ENCODE results near the gene TEAD1. TPM values are rescaled to one million over a fixed set of nuclear protein-coding genes. Genes with fewer than 3 reads are reported as not detected.

The TEAD1 gene
- polyA plus RNA-seq, 1 donor (not counting 4 experiments of a cell fraction or from before 2014, with no cell fraction given): 32.7 TPM

- FAIRE-seq (no peak), DNase-seq (ENCODE audit: low read depth, low spot score) (no peak)
- Histone ChIP-seq H3K27me3 (ENCODE audit: control insufficient read depth, extremely low read depth, insufficient read depth, low read length) (no peaks in the 10 kb centered on the region), H3K9me1 (ENCODE audit: control insufficient read depth, extremely low read depth, insufficient read depth, low read length) (no peaks in the 10 kb centered on the region), H3K9ac (ENCODE audit: control insufficient read depth, extremely low read depth, insufficient read depth, low read length) (no peak overlapping the region), H3K79me2 (ENCODE audit: control insufficient read depth, insufficient read depth, low read length) (no peaks in the 10 kb centered on the region), H3K36me3 (ENCODE audit: control insufficient read depth in 2 of 2, extremely low read depth in 1 of 2, insufficient read depth in 2 of 2, low read length in 2 of 2) (peaks cover 0 to 4% of the 10 kb centered on the region in 2 experiments), H2AFZ (ENCODE audit: control insufficient read depth, low read length) (no peak overlapping the region), H3K4me1 (ENCODE audit: control insufficient read depth, extremely low read depth, insufficient read depth, low read length) (peaks cover 5% of the 10 kb centered on the region), H3K27ac (ENCODE audit: control insufficient read depth, insufficient read depth, low read length) (no peak overlapping the region), H3K4me3 (ENCODE audit: control insufficient read depth in 2 of 3, extremely low read depth in 1 of 3, insufficient read depth in 2 of 3, low read depth in 1 of 3, low read length in 3 of 3) (no peak overlapping the region), H3K4me2 (ENCODE audit: control insufficient read depth, extremely low read depth, insufficient read depth, low read depth, low read length) (no peak overlapping the region), H3K9me3 (ENCODE audit: control insufficient read depth, low read depth, low read length) (no peaks in the 10 kb centered on the region), H4K20me1 (ENCODE audit: control insufficient read depth, extremely low read depth, insufficient read depth, low read length) (no peaks in the 10 kb centered on the region)
- dilution Hi-C loops (cut with MboI; ENCODE audit: extremely low pct_ligation_motif_present, low sequenced_read_pairs): no loop called here
- TF ChIP-seq CTCF (optimal IDR thresholded peaks at IDR 0.05 in 1 of 3, IDR thresholded peaks at IDR 0.05 in 1 of 3, conservative IDR thresholded peaks at IDR 0.05 in 1 of 3; ENCODE audit: extremely low read depth in 1 of 3, insufficient read depth in 2 of 3, low read length in 3 of 3) (no peak), EZH2 (IDR thresholded peaks at IDR 0.05; ENCODE audit: low read length) (no peak)
Observed at GRCh38 chr11:12958986-12959385, 284.8 kb downstream of the TEAD1 start.

GRCh38 chr11:12961615-12962014 is 287.4 kb downstream of the TEAD1 start:
- no peaks in the 10 kb centered on the region for H4K20me1 ChIP-seq (ENCODE audit: control insufficient read depth, extremely low read depth, insufficient read depth, low read length)
- H3K4me3 ChIP-seq (ENCODE audit: control insufficient read depth in 2 of 3, extremely low read depth in 1 of 3, insufficient read depth in 2 of 3, low read depth in 1 of 3, low read length in 3 of 3): no peak overlapping the region
- H3K79me2 ChIP-seq (ENCODE audit: control insufficient read depth, insufficient read depth, low read length): no peaks in the 10 kb centered on the region
- H3K36me3 ChIP-seq (ENCODE audit: control insufficient read depth in 2 of 2, extremely low read depth in 1 of 2, insufficient read depth in 2 of 2, low read length in 2 of 2): peaks cover 0 to 11% of the 10 kb centered on the region in 2 experiments
- no peak overlapping the region for H2AFZ ChIP-seq (ENCODE audit: control insufficient read depth, low read length)
- FAIRE-seq: no peak
- no peak overlapping the region for H3K27ac ChIP-seq (ENCODE audit: control insufficient read depth, insufficient read depth, low read length)
- dilution Hi-C loops (cut with MboI; ENCODE audit: extremely low pct_ligation_motif_present, low sequenced_read_pairs): no loop called here
- H3K27me3 ChIP-seq (ENCODE audit: control insufficient read depth, extremely low read depth, insufficient read depth, low read length): no peaks in the 10 kb centered on the region
- no peaks in the 10 kb centered on the region for H3K9me3 ChIP-seq (ENCODE audit: control insufficient read depth, low read depth, low read length)
- DNase-seq (ENCODE audit: low read depth, low spot score): no peak
- peaks cover 5% of the 10 kb centered on the region for H3K4me1 ChIP-seq (ENCODE audit: control insufficient read depth, extremely low read depth, insufficient read depth, low read length)
- no peaks in the 10 kb centered on the region for H3K9me1 ChIP-seq (ENCODE audit: control insufficient read depth, extremely low read depth, insufficient read depth, low read length)
- no peak overlapping the region for H3K4me2 ChIP-seq (ENCODE audit: control insufficient read depth, extremely low read depth, insufficient read depth, low read depth, low read length)
- no peak for TF ChIP-seq EZH2 (IDR thresholded peaks at IDR 0.05; ENCODE audit: low read length)
- TF ChIP-seq CTCF (optimal IDR thresholded peaks at IDR 0.05 in 1 of 3, IDR thresholded peaks at IDR 0.05 in 1 of 3, conservative IDR thresholded peaks at IDR 0.05 in 1 of 3; ENCODE audit: extremely low read depth in 1 of 3, insufficient read depth in 2 of 3, low read length in 3 of 3): no peak
- H3K9ac ChIP-seq (ENCODE audit: control insufficient read depth, extremely low read depth, insufficient read depth, low read length): no peak overlapping the region
